ENCODE measurements around the gene STAT6. TPM values are rescaled to one million over a fixed set of nuclear protein-coding genes. Genes with fewer than 3 reads are reported as not detected.

Gene STAT6
- total and polyA plus RNA-seq, 2 donors (not counting 3 experiments of a cell fraction or from before 2014, with no cell fraction given): 136 to 147 TPM

- no peaks in the 10 kb centered on the region for H3K79me2 ChIP-seq (ENCODE audit: control insufficient read depth, insufficient read depth, low read length)
- no peaks in the 10 kb centered on the region for H3K9me3 ChIP-seq (replicated peaks; ENCODE audit: control insufficient read depth, insufficient read depth, low read length)
- peak within 1 kb of the TSS; percentile 68 to 86 (median 76) for H3K4me3 ChIP-seq (replicated peaks in 1 of 3; ENCODE audit: insufficient read depth in 1 of 3, low read depth in 1 of 3, low read length in 3 of 3)
- peak; percentile 77 for DNase-seq (ENCODE audit: low read depth, low spot score)
- H3K36me3 ChIP-seq (ENCODE audit: control insufficient read depth in 2 of 2, extremely low read depth in 1 of 2, insufficient read depth in 2 of 2, low read length in 2 of 2): no peaks in the 10 kb centered on the region
- no TSS peak for BruUV-seq (replicated peaks)
- TF ChIP-seq POLR2A (IDR thresholded peaks at IDR 0.05; ENCODE audit: low read depth, low read length) (peak; percentile 30), CTCF (IDR thresholded peaks at IDR 0.05; ENCODE audit: extremely low read depth in 1 of 2, insufficient read depth in 1 of 2, low read depth in 1 of 2, low read length in 2 of 2) (no peak)
- H3K9me1 ChIP-seq (replicated peaks; ENCODE audit: control insufficient read depth, extremely low read depth, insufficient read depth, low read length): no peaks in the 10 kb centered on the region
- H3K27me3 ChIP-seq (ENCODE audit: control insufficient read depth in 2 of 2, insufficient read depth in 2 of 2, low read length in 2 of 2): peaks cover 45 to 63% of the 10 kb centered on the region in 2 experiments
- POLR2A ChIA-PET: interaction anchor here (0.6 to 1.2 kb wide), 6 partner anchors 18 to 402 kb away, joined by 3 to 8 read pairs (median 3); partner anchors contain the start of genes NAB2 and NACA
- CTCF ChIA-PET: interaction anchor here (0.6 to 18.0 kb wide), 20 partner anchors 10 to 145 kb away, joined by 3 to 429 read pairs (median 3); partner anchors contain the start of genes NEMP1, SHMT2 and STAT6
- peak within 1 kb of the TSS; percentile 96 for H2AFZ ChIP-seq (ENCODE audit: low read depth, low read length)
- peaks cover 4% of the 10 kb centered on the region for H3K4me1 ChIP-seq (ENCODE audit: control insufficient read depth, extremely low read depth, insufficient read depth, low read length)
- H3K4me2 ChIP-seq (ENCODE audit: insufficient read depth, low read length): peak within 1 kb of the TSS; percentile 95
- H3K27ac ChIP-seq (ENCODE audit: insufficient read depth, low read depth, low read length): no peak within 1 kb of the TSS
- dilution Hi-C loops (cut with MboI; ENCODE audit: extremely low pct_ligation_motif_present, low sequenced_read_pairs) (no loop called here), intact Hi-C loops (cut with micrococcal nuclease) (loop anchor here (2.0 to 5.0 kb wide), 2 partner anchors 21 to 114 kb away; no protein-coding TSS in a partner anchor)
- H4K20me1 ChIP-seq (replicated peaks; ENCODE audit: control insufficient read depth, extremely low read depth, insufficient read depth, low read length): no peaks in the 10 kb centered on the region
- FAIRE-seq: peak; percentile 72
- H3K9ac ChIP-seq (replicated peaks; ENCODE audit: extremely low read depth, insufficient read depth, low read length): peak within 1 kb of the TSS; percentile 44
Observed at GRCh38 chr12:57127726-57128518, 16.8 kb upstream of the STAT6 start, which contains the start of gene LRP1. Gene LRP1, plus strand, starts transcription at chr12:57128483. Its CDS starts 482 bp downstream, at chr12:57128965.

All from endothelial cell of umbilical vein (primary cell).